Neural crest cell (in vitro differentiated cells): ENCODE results near the gene TEX29. TPM values are rescaled to one million over a fixed set of nuclear protein-coding genes. Genes with fewer than 3 reads are reported as not detected.
A peak's percentile ranks its signal among the peaks of the same experiment; 100 is the strongest.

Experiments used
- DNase-seq: peaks from one replicate; pipeline ENCODE4 v3.0.0; 2021; ENCODE audit warnings: low read depth, mixed read lengths, low spot score
- H3K27ac Mint-ChIP-seq: one replicate; pipeline ENCODE4 v1.8.0; 2021; ENCODE audit warnings: mild to moderate bottlenecking, mixed read lengths; ENCODE audit not compliant: unreplicated experiment
- H3K27me3 Mint-ChIP-seq: 2 replicates; pipeline ENCODE4 v1.8.0; 2021; ENCODE audit warnings: low read depth, mild to moderate bottlenecking, mixed read lengths
- H3K36me3 Mint-ChIP-seq: 2 replicates; pipeline ENCODE4 v1.8.0; 2021; ENCODE audit warnings: low read depth, mild to moderate bottlenecking, mixed read lengths
- H3K4me1 Mint-ChIP-seq: 2 replicates; pipeline ENCODE4 v1.8.0; 2021; ENCODE audit warnings: mixed read lengths
- H3K4me3 Mint-ChIP-seq: one replicate; pipeline ENCODE4 v1.8.0; 2021; ENCODE audit warnings: mild to moderate bottlenecking, mixed read lengths
- H3K9me3 Mint-ChIP-seq: 2 replicates; pipeline ENCODE4 v1.8.0; 2021; ENCODE audit warnings: mixed read lengths
- total RNA-seq: library from RNA; stranded (reverse); gene quantifications from 2 replicates; pipeline ENCODE4 v1.2.1, GENCODE V29; 2021
- TF ChIP-seq, protein P1 (sequence below): fragments of 200-600 bp; sonication (generic); conservative IDR thresholded peaks from 2 replicates; pipeline ENCODE4 v1.5.0; 2021; ENCODE audit warnings: antibody characterized with exemption, mild to moderate bottlenecking

TEX29 gene
- total RNA-seq, 1 donor from 2014 or later: not detected

DNA sequence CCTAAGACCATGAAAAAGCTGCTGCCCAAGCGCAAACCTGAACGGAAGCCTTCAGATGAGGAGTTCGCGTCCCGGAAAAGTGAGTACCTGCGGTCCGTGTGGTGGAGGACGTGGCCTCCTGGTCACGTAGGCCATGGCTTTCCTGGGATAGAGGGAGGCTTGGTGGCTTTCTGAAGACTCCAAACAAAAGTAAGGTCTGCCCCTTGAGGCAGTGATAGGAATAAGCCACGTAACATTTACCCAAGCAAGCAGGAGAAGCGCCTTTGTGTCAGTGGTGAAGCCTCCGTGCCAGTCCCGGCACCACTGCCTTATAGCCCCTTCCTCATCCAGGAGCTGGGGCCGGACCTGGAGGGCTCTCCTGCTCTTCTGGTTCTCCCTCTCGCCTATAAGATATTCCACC, 34.3 kb upstream of the TEX29 start:
- TF ChIP-seq, protein P1, sequence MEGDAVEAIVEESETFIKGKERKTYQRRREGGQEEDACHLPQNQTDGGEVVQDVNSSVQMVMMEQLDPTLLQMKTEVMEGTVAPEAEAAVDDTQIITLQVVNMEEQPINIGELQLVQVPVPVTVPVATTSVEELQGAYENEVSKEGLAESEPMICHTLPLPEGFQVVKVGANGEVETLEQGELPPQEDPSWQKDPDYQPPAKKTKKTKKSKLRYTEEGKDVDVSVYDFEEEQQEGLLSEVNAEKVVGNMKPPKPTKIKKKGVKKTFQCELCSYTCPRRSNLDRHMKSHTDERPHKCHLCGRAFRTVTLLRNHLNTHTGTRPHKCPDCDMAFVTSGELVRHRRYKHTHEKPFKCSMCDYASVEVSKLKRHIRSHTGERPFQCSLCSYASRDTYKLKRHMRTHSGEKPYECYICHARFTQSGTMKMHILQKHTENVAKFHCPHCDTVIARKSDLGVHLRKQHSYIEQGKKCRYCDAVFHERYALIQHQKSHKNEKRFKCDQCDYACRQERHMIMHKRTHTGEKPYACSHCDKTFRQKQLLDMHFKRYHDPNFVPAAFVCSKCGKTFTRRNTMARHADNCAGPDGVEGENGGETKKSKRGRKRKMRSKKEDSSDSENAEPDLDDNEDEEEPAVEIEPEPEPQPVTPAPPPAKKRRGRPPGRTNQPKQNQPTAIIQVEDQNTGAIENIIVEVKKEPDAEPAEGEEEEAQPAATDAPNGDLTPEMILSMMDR: peak; percentile 22
- DNase-seq: no peak
- H3K36me3 Mint-ChIP-seq: peaks cover 17% of the 10 kb centered on the region
- no peaks in the 10 kb centered on the region for H3K4me1 Mint-ChIP-seq
- no peaks in the 10 kb centered on the region for H3K9me3 Mint-ChIP-seq
- H3K27me3 Mint-ChIP-seq: no peaks in the 10 kb centered on the region
- H3K4me3 Mint-ChIP-seq: no peak overlapping the region
- H3K27ac Mint-ChIP-seq: no peak overlapping the region

DNA sequence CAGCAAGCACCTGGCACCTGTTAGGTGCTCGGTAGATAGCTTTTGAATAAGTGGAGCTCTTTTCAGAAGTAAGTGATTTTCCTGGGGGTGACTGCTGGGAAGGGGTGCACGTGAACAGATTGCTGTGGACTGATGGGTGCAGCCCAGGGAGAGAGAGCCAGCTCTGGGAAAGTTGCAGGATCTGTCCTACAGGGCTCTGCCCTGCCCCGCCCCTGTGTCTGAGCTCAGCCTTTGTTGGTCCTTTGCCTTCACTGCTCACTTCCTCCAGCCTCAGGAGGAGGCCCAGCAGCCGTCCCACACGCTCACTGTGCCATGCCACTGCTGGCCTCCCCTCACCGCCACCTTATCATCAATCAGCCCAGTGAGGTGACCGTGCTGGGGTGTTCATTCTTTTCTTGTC, 33.7 kb upstream of the TEX29 start:
- TF ChIP-seq, protein P1: no peak
- no peaks in the 10 kb centered on the region for H3K27me3 Mint-ChIP-seq
- H3K27ac Mint-ChIP-seq: no peak overlapping the region
- no peak for DNase-seq
- H3K4me3 Mint-ChIP-seq: no peak overlapping the region
- H3K36me3 Mint-ChIP-seq: peaks cover 13% of the 10 kb centered on the region
- H3K9me3 Mint-ChIP-seq: no peaks in the 10 kb centered on the region
- no peaks in the 10 kb centered on the region for H3K4me1 Mint-ChIP-seq

DNA sequence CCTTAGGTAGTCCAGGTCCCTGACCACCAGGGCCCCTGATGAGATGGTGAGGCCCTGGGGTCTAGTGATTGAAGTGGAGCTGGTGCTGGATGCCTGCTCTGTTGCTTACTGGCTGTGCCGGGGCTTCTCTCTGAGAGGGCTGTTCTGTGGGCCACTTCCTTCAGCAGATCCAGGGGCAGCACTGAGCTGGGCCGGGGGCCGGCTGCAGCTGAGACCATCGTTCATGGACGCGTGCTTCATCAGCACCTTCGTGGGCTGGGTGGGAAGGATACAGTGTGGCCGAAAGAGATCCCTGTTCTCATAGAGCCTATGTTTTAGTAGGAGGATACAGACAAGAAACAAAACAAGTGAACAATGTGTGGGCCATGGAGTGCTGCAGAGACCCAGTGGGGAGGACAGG, 33.2 kb upstream of the TEX29 start:
- H3K36me3 Mint-ChIP-seq: peaks cover 15% of the 10 kb centered on the region
- H3K27ac Mint-ChIP-seq: peak overlapping the region; percentile 50
- no peaks in the 10 kb centered on the region for H3K4me1 Mint-ChIP-seq
- H3K9me3 Mint-ChIP-seq: no peaks in the 10 kb centered on the region
- no peaks in the 10 kb centered on the region for H3K27me3 Mint-ChIP-seq
- TF ChIP-seq, protein P1: no peak
- H3K4me3 Mint-ChIP-seq: no peak overlapping the region
- no peak for DNase-seq

- Mint-ChIP-seq H3K36me3 (peaks cover 15% of the 10 kb centered on the region), H3K27me3 (no peaks in the 10 kb centered on the region), H3K4me3 (no peak overlapping the region), H3K4me1 (no peaks in the 10 kb centered on the region), H3K9me3 (no peaks in the 10 kb centered on the region), H3K27ac (no peak overlapping the region)
- no peak for DNase-seq
- TF ChIP-seq, protein P1: no peak
Measured at GRCh38 chr13:111288276-111288675, 32.2 kb upstream of the TEX29 start.

GRCh38 chr13:111289251-111289650, 31.2 kb upstream of the TEX29 start:
- H3K9me3 Mint-ChIP-seq: no peaks in the 10 kb centered on the region
- TF ChIP-seq, protein P1: no peak
- peaks cover 11% of the 10 kb centered on the region for H3K36me3 Mint-ChIP-seq
- no peak overlapping the region for H3K27ac Mint-ChIP-seq
- no peaks in the 10 kb centered on the region for H3K4me1 Mint-ChIP-seq
- H3K4me3 Mint-ChIP-seq: no peak overlapping the region
- no peak for DNase-seq
- no peaks in the 10 kb centered on the region for H3K27me3 Mint-ChIP-seq

GRCh38 chr13:111291908-111292307, 28.5 kb upstream of the TEX29 start:
- Mint-ChIP-seq H3K36me3 (peaks cover 8% of the 10 kb centered on the region), H3K9me3 (no peaks in the 10 kb centered on the region), H3K4me3 (no peak overlapping the region), H3K27me3 (no peaks in the 10 kb centered on the region), H3K4me1 (no peaks in the 10 kb centered on the region), H3K27ac (no peak overlapping the region)
- DNase-seq: no peak
- TF ChIP-seq, protein P1: no peak
